GM12878 (cell line): ENCODE data around the gene SP1. TPM values are rescaled to one million over a fixed set of nuclear protein-coding genes. Genes with fewer than 3 reads are reported as not detected.

Source experiments
- CBX3 ChIP-seq: fragments of 200-600 bp; sonication (generic); IDR thresholded peaks from 2 replicates; pipeline ENCODE4 v1.6.1; 2016; ENCODE audit warnings: low read depth, borderline replicate concordance
- DPF2 ChIP-seq: fragments of 450-650 bp; IDR thresholded peaks from 2 replicates; pipeline ENCODE4 v1.6.1; 2017; ENCODE audit warnings: mild to moderate bottlenecking
- FOXK2 ChIP-seq: fragments of 450-650 bp; IDR thresholded peaks from 2 replicates; pipeline ENCODE4 v1.6.1; 2017; ENCODE audit warnings: mild to moderate bottlenecking, moderate library complexity
- FOXM1 ChIP-seq: IDR thresholded peaks from 2 replicates; pipeline ENCODE4 v1.6.1; 2012; ENCODE audit warnings: low read depth, mild to moderate bottlenecking, inconsistent platforms, low read length, moderate library complexity
- GABPA ChIP-seq: IDR thresholded peaks from 2 replicates; pipeline ENCODE4 v1.6.1; 2014; ENCODE audit warnings: antibody characterized with exemption, low read depth, mild to moderate bottlenecking, inconsistent platforms
- GATAD2B ChIP-seq: fragments of 450-650 bp; conservative IDR thresholded peaks from 2 replicates; pipeline ENCODE4 v1.6.1; 2017; ENCODE audit warnings: low read depth, mild to moderate bottlenecking, moderate library complexity
- JUNB ChIP-seq: IDR thresholded peaks from 2 replicates; pipeline ENCODE4 v1.6.1; 2016; ENCODE audit warnings: antibody characterized with exemption, mild to moderate bottlenecking
- KAT2A ChIP-seq: conservative IDR thresholded peaks from 2 replicates; pipeline ENCODE4 v1.6.1; 2011; ENCODE audit warnings: low read depth, low read length; ENCODE audit not compliant: control insufficient read depth
- POLR2AphosphoS2 ChIP-seq: IDR thresholded peaks from 2 replicates; pipeline ENCODE4 v1.6.1; 2011; ENCODE audit warnings: low read depth, mild to moderate bottlenecking, low read length, improper control_type of control experiment, moderate library complexity
- RAD51 ChIP-seq: fragments of 450-650 bp; IDR thresholded peaks from 2 replicates; pipeline ENCODE4 v1.6.1; 2016; ENCODE audit warnings: moderate library complexity, mild to moderate bottlenecking, inconsistent platforms
- SPI1 ChIP-seq: IDR thresholded peaks from 2 replicates; pipeline ENCODE4 v1.6.1; 2011; ENCODE audit warnings: low read depth, mild to moderate bottlenecking, low read length, moderate library complexity, borderline replicate concordance; ENCODE audit not compliant: insufficient read depth
- SREBF2 ChIP-seq: IDR thresholded peaks from 2 replicates; pipeline ENCODE4 v1.6.1; 2012; ENCODE audit warnings: mild to moderate bottlenecking, low read length
- TAF1 ChIP-seq: IDR thresholded peaks from 2 replicates; pipeline ENCODE4 v1.6.1; 2011; ENCODE audit warnings: mild to moderate bottlenecking, low read depth, low read length, borderline replicate concordance
- TCF12 ChIP-seq: IDR thresholded peaks from 2 replicates; pipeline ENCODE4 v1.6.1; 2011; ENCODE audit warnings: low read depth, mild to moderate bottlenecking, low read length
- YY1 ChIP-seq: IDR thresholded peaks from 2 replicates; pipeline ENCODE4 v1.6.1; 2011; ENCODE audit warnings: low read depth, mild to moderate bottlenecking, low read length
- polyA plus RNA-seq, 11 experiments: library from polyadenylated mRNA; depleted of rRNA in 4 of 11; unstranded in 6 of 11; stranded (reverse) in 5 of 11; fragments of >200 nt; fragmentation: Nextera tagmentation in 4 of 11; fragmentation: Illumina TruSeq in 1 of 11; extraction: Ambion mirVana in 4 of 11; extraction: Trizol in 1 of 11; gene quantifications; 1 replicate in 1 of 11; 2 replicates in 10 of 11; pipeline versions ENCODE4 v1.2.1 to v1.2.3, GENCODE V29; 2011 to 2016; ENCODE audit warnings: inconsistent platforms in 2 of 11, missing spikeins in 2 of 11, low read depth in 1 of 11
- total RNA-seq, 4 experiments: library from RNA; depleted of rRNA in 3 of 4; stranded (reverse); fragments of >200 nt in 3 of 4; fragmentation: Illumina TruSeq in 1 of 4; extraction: Trizol in 1 of 4; gene quantifications; 2 replicates each; pipeline versions ENCODE4 v1.2.1 to v1.2.3, GENCODE V29; 2013 to 2021
- TF ChIP-seq, protein P1 (sequence below): fragments of 450-650 bp; formaldehyde crosslinking; IDR thresholded peaks from 2 replicates; pipeline ENCODE4 v1.5.0; 2022; ENCODE audit warnings: mild to moderate bottlenecking, missing genetic modification characterization
- TF ChIP-seq, protein P2 (sequence below): IDR thresholded peaks from 2 replicates; pipeline ENCODE4 v1.6.1; 2012; ENCODE audit warnings: low read depth, low read length, improper control_type of control experiment
- TF ChIP-seq, protein P3 (sequence below): IDR thresholded peaks from 2 replicates; pipeline ENCODE4 v1.6.1; 2011; ENCODE audit warnings: low read depth, low read length, improper control_type of control experiment, borderline replicate concordance
- TF ChIP-seq, protein P4 (sequence below): IDR thresholded peaks from 2 replicates; pipeline ENCODE4 v1.6.1; 2011; ENCODE audit warnings: low read depth, mild to moderate bottlenecking, low read length, moderate library complexity, borderline replicate concordance; ENCODE audit errors: extremely low read depth
- TF ChIP-seq, protein P5 (sequence below): fragments of 450-650 bp; formaldehyde crosslinking; IDR thresholded peaks from 2 replicates; pipeline ENCODE4 v1.4.0; 2022; ENCODE audit warnings: mild to moderate bottlenecking, moderate library complexity

SP1 gene
- total and polyA plus RNA-seq, 10 of the 15 experiments (the other 5 are each of a cell fraction or from before 2014, with no cell fraction given): 3.3 to 52.0 (median 25.2) TPM

DNA sequence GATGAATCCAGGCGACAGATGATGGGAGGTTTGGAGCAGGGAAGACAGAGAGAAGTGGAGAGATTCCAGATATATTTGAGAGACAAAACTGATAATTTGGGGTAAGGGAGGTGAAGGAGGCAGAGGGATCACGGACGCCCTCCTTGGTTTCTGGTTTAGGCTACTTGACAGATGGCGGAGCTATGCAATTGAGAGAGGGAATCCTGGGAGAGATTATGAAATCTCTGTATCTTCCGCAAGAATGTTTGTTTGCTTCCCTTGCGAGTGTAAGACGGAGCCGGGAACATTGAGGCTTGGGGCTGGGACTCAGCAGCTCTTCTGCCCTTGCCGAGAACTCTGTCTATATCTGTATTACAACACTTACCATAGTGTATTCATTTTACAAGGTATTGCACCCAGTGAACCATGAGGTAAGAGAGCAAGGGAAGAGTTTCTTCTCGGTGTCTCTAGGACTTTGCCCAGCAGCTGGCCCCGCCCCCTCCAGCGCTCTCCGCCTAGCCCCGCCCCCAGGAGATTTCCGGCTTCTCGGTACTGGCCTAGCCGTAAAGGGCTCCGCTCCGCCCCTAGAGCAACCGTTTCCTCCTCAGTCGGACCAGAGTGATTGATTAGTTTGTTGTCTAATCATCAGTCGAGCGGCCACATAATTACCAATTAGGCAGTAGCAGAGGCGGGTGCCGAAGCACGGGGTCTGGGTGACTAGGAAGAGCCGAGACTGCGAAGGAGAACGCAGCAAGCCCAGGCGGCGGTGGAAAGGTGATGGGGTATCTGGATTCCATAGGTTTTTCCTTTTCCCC is 61.3 kb downstream of the SP1 start, which contains the start of gene PRR13 (continued):
- TF ChIP-seq, protein P1, sequence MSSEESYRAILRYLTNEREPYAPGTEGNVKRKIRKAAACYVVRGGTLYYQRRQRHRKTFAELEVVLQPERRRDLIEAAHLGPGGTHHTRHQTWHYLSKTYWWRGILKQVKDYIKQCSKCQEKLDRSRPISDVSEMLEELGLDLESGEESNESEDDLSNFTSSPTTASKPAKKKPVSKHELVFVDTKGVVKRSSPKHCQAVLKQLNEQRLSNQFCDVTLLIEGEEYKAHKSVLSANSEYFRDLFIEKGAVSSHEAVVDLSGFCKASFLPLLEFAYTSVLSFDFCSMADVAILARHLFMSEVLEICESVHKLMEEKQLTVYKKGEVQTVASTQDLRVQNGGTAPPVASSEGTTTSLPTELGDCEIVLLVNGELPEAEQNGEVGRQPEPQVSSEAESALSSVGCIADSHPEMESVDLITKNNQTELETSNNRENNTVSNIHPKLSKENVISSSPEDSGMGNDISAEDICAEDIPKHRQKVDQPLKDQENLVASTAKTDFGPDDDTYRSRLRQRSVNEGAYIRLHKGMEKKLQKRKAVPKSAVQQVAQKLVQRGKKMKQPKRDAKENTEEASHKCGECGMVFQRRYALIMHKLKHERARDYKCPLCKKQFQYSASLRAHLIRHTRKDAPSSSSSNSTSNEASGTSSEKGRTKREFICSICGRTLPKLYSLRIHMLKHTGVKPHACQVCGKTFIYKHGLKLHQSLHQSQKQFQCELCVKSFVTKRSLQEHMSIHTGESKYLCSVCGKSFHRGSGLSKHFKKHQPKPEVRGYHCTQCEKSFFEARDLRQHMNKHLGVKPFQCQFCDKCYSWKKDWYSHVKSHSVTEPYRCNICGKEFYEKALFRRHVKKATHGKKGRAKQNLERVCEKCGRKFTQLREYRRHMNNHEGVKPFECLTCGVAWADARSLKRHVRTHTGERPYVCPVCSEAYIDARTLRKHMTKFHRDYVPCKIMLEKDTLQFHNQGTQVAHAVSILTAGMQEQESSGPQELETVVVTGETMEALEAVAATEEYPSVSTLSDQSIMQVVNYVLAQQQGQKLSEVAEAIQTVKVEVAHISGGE (CRISPR knock-in tag): no peak
- TF ChIP-seq KAT2A (no peak), TAF1 (peak; percentile 95), GATAD2B (no peak), RAD51 (peak; percentile 82), SREBF2 (no peak), POLR2AphosphoS2 (peak; percentile 97), CBX3 (no peak), FOXK2 (no peak), JUNB (no peak), TCF12 (peak; percentile 20; the same call in 1 of the 2 replicates), GABPA (no peak), FOXM1 (no peak), DPF2 (no peak; the same call in 1 of the 2 replicates), YY1 (0 out of 2 replicates have a peak, but pooled peaks have one; percentile 28), SPI1 (no peak)
- TF ChIP-seq, protein P2, sequence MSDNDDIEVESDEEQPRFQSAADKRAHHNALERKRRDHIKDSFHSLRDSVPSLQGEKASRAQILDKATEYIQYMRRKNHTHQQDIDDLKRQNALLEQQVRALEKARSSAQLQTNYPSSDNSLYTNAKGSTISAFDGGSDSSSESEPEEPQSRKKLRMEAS: peak; percentile 39; the same call in 1 of the 2 replicates
- TF ChIP-seq, protein P3, sequence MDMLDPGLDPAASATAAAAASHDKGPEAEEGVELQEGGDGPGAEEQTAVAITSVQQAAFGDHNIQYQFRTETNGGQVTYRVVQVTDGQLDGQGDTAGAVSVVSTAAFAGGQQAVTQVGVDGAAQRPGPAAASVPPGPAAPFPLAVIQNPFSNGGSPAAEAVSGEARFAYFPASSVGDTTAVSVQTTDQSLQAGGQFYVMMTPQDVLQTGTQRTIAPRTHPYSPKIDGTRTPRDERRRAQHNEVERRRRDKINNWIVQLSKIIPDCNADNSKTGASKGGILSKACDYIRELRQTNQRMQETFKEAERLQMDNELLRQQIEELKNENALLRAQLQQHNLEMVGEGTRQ: peak; percentile 20; the same call in 1 of the 2 replicates
- TF ChIP-seq, protein P4, sequence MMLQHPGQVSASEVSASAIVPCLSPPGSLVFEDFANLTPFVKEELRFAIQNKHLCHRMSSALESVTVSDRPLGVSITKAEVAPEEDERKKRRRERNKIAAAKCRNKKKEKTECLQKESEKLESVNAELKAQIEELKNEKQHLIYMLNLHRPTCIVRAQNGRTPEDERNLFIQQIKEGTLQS: no peak
- TF ChIP-seq, protein P5, sequence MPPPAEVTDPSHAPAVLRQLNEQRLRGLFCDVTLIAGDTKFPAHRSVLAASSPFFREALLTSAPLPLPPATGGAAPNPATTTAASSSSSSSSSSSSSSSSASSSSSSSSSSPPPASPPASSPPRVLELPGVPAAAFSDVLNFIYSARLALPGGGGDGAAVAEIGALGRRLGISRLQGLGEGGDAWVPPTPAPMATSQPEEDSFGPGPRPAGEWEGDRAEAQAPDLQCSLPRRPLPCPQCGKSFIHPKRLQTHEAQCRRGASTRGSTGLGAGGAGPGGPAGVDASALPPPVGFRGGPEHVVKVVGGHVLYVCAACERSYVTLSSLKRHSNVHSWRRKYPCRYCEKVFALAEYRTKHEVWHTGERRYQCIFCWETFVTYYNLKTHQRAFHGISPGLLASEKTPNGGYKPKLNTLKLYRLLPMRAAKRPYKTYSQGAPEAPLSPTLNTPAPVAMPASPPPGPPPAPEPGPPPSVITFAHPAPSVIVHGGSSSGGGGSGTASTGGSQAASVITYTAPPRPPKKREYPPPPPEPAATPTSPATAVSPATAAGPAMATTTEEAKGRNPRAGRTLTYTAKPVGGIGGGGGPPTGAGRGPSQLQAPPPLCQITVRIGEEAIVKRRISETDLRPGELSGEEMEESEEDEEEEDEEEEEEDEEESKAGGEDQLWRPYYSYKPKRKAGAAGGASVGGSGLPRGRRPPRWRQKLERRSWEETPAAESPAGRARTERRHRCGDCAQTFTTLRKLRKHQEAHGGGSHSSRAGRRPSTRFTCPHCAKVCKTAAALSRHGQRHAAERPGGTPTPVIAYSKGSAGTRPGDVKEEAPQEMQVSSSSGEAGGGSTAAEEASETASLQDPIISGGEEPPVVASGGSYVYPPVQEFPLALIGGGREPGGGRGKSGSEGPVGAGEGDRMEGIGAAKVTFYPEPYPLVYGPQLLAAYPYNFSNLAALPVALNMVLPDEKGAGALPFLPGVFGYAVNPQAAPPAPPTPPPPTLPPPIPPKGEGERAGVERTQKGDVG (CRISPR knock-in tag): no peak
